ENCODE measurements around the gene MZF1.

Gene MZF1

GRCh38 chr19:58568453-58569130, 4.5 kb downstream of the MZF1 start:
- Histone ChIP-seq H3K27ac (ENCODE audit: low read length) (no peak overlapping the region), H3K9ac (ENCODE audit: low read depth, low read length) (no peak overlapping the region)

GRCh38 chr19:58566989-58567388, 6.1 kb downstream of the MZF1 start:
- Histone ChIP-seq H3K36me3 (ENCODE audit: insufficient read depth, low read depth, low read length) (peaks cover 29% of the 10 kb centered on the region), H3K4me3 (ENCODE audit: low read length) (no peak overlapping the region), H3K9me3 (ENCODE audit: insufficient read depth, low read depth, low read length) (no peaks in the 10 kb centered on the region), H3K4me1 (ENCODE audit: insufficient read depth, low read length) (0 out of 2 replicates have a peak, but pooled peaks cover 2% of the 10 kb centered on the region), H3K27me3 (ENCODE audit: insufficient read depth, low read length) (peaks cover 25% of the 10 kb centered on the region), H3K9ac (ENCODE audit: low read depth, low read length) (no peak overlapping the region), H3K27ac (ENCODE audit: low read length) (no peak overlapping the region)

More at GRCh38 chr19:58568453-58569130, 4.5 kb downstream of the MZF1 start:
- Histone ChIP-seq H3K4me1 (ENCODE audit: insufficient read depth, low read length) (peaks cover 4% of the 10 kb centered on the region; the same call in 1 of the 2 replicates), H3K36me3 (ENCODE audit: insufficient read depth, low read depth, low read length) (peaks cover 29% of the 10 kb centered on the region), H3K4me3 (ENCODE audit: low read length) (no peak overlapping the region), H3K9me3 (ENCODE audit: insufficient read depth, low read depth, low read length) (no peaks in the 10 kb centered on the region), H3K27me3 (ENCODE audit: insufficient read depth, low read length) (peaks cover 9% of the 10 kb centered on the region)

DNA sequence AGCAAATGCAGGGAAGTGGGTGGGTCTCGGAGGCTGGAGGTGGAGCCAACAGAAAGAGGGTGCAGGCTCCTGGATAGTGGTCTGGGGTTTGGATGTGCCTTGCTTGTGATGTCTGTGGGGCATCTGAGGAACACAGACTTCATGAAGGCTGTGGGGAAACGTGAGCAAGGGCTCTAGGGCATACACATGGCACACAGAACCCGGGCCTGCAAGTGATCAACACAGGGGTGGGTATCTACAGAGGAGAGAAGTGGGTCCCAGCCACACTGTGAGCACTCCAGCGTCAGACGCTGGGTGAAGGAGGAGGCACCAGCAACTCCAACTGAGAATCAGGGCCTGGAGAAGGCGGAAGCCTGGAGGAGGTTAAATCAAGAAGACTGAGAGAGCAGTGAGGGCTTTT, 9.3 kb downstream of the MZF1 start:
- H3K27ac ChIP-seq (ENCODE audit: low read length): no peak overlapping the region
- no peaks in the 10 kb centered on the region for H3K9me3 ChIP-seq (ENCODE audit: insufficient read depth, low read depth, low read length)
- H3K4me1 ChIP-seq (ENCODE audit: insufficient read depth, low read length): peaks cover 7% of the 10 kb centered on the region; the same call in 1 of the 2 replicates

DNA sequence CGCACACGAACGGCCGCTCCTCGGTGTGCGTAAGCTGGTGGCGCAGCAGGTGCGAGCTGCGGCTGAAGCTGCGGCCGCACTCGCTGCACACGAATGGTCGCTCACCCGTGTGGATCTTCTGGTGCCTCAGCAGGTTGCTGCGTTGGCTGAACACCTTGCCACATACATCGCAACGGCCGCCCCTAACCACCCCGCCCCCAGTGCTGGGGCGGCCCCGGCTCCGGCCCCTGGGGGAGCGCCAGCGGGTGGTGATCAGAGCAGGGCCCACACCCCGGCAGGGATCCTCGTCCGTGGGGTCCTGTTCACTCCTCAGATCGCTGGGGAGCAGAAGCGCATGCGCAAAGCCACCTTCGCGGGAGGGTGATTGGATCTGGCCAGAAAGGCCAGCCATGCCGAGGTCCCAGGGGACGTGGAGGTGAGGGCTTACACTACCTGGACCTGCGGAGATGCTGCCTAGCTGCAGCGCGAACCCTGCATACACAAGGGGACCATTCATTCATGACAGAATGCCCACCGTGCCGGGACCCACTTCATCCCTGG, 10.0 kb downstream of the MZF1 start:
- Histone ChIP-seq H3K36me3 (ENCODE audit: insufficient read depth, low read depth, low read length) (0 out of 2 replicates have a peak, but pooled peaks cover 7% of the 10 kb centered on the region), H3K27ac (ENCODE audit: low read length) (no peak overlapping the region), H3K4me1 (ENCODE audit: insufficient read depth, low read length) (peaks cover 7% of the 10 kb centered on the region; the same call in 1 of the 2 replicates), H3K9me3 (ENCODE audit: insufficient read depth, low read depth, low read length) (no peaks in the 10 kb centered on the region), H3K9ac (ENCODE audit: low read depth, low read length) (peak overlapping the region; percentile 21; the same call in 1 of the 2 replicates), H3K27me3 (ENCODE audit: insufficient read depth, low read length) (peaks cover 43% of the 10 kb centered on the region), H3K4me3 (ENCODE audit: low read length) (peak overlapping the region; percentile 42; the same call in 1 of the 2 replicates)

More for the DNA sequence above, 9.3 kb downstream of the MZF1 start:
- H3K4me3 ChIP-seq (ENCODE audit: low read length): no peak overlapping the region
- peaks cover 12% of the 10 kb centered on the region; the same call in 1 of the 2 replicates for H3K36me3 ChIP-seq (ENCODE audit: insufficient read depth, low read depth, low read length)
- H3K9ac ChIP-seq (ENCODE audit: low read depth, low read length): no peak overlapping the region
- peaks cover 43% of the 10 kb centered on the region for H3K27me3 ChIP-seq (ENCODE audit: insufficient read depth, low read length)

DNA sequence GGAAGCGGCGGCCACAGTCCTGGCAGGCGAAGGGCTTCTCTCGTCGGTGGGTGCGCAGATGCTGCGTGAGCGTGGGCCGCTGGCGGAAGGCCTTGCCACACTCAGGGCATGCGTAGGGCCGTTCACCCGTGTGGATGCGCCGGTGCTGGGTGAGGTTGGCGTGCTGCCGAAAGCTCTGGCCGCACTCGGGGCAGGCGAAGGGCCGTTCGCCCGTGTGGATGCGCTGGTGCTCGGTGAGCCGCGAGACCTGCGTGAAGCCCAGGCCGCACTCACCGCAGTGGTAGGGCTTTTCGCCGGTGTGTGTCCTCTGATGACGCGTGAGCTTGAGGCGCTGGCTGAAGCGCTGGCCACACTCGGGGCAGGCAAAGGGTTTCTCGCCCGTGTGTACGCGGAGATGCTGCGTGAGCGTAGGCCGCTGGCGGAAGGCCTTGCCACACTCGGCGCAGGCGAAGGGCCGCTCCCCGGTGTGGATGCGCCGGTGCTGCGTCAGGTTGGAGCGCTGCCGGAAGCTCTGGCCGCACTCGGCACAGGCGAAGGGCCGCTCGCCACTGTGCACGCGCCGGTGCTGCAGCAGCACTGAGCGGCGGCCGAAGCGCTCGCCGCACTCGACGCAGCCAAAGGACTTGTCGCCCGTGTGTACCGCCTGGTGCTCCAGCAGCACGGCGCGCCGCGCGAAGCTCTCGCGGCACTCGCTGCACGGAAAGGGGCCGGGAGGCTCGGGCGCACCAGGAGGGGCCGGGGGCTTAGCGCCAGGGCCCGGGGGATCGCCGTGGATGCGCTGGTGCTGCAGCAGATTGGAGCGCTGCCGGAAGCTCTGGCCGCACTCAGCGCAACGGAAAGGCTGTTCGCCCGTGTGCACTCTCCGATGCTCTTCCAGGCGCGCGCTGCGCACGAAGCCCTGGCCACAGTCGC, 10.8 kb downstream of the MZF1 start:
- Histone ChIP-seq H3K9me3 (ENCODE audit: insufficient read depth, low read depth, low read length) (no peaks in the 10 kb centered on the region), H3K4me1 (ENCODE audit: insufficient read depth, low read length) (peaks cover 7% of the 10 kb centered on the region; the same call in 1 of the 2 replicates), H3K4me3 (ENCODE audit: low read length) (peak overlapping the region; percentile 42; the same call in 1 of the 2 replicates), H3K27ac (ENCODE audit: low read length) (no peak overlapping the region), H3K27me3 (ENCODE audit: insufficient read depth, low read length) (peaks cover 43% of the 10 kb centered on the region), H3K36me3 (ENCODE audit: insufficient read depth, low read depth, low read length) (0 out of 2 replicates have a peak, but pooled peaks cover 7% of the 10 kb centered on the region), H3K9ac (ENCODE audit: low read depth, low read length) (peak overlapping the region; percentile 32; the same call in 1 of the 2 replicates)

- Histone ChIP-seq H3K27me3 (ENCODE audit: insufficient read depth, low read length) (peaks cover 43% of the 10 kb centered on the region), H3K4me3 (ENCODE audit: low read length) (no peak overlapping the region), H3K36me3 (ENCODE audit: insufficient read depth, low read depth, low read length) (peaks cover 8% of the 10 kb centered on the region), H3K9me3 (ENCODE audit: insufficient read depth, low read depth, low read length) (no peaks in the 10 kb centered on the region), H3K4me1 (ENCODE audit: insufficient read depth, low read length) (peaks cover 13% of the 10 kb centered on the region; the same call in 1 of the 2 replicates), H3K9ac (ENCODE audit: low read depth, low read length) (no peak overlapping the region), H3K27ac (ENCODE audit: low read length) (no peak overlapping the region)
Observed at GRCh38 chr19:58561373-58562121, 11.6 kb downstream of the MZF1 start.

DNA sequence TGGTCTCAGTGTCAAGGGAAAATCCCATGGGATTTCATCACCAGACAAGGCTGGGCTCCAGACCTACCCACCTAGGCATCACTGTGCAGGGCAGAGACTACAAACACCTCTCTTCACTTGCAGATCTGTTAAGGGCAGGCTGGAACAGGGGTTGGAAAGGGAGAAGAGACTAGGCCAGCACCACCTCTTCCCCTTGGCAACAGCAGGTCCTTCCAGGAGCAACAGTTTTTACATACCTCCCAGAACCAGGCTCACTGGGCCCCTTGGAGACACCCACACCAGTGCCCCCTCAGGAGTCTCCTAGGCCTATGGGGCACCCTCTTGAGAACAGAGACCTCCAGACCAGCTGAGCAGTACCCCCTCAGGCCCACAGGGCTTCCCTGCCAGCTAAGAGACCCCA, 12.2 kb downstream of the MZF1 start:
- Histone ChIP-seq H3K4me3 (ENCODE audit: low read length) (no peak overlapping the region), H3K36me3 (ENCODE audit: insufficient read depth, low read depth, low read length) (peaks cover 12% of the 10 kb centered on the region), H3K9ac (ENCODE audit: low read depth, low read length) (no peak overlapping the region), H3K27me3 (ENCODE audit: insufficient read depth, low read length) (peaks cover 43% of the 10 kb centered on the region), H3K27ac (ENCODE audit: low read length) (no peak overlapping the region), H3K9me3 (ENCODE audit: insufficient read depth, low read depth, low read length) (no peaks in the 10 kb centered on the region), H3K4me1 (ENCODE audit: insufficient read depth, low read length) (peaks cover 13% of the 10 kb centered on the region; the same call in 1 of the 2 replicates)

DNA sequence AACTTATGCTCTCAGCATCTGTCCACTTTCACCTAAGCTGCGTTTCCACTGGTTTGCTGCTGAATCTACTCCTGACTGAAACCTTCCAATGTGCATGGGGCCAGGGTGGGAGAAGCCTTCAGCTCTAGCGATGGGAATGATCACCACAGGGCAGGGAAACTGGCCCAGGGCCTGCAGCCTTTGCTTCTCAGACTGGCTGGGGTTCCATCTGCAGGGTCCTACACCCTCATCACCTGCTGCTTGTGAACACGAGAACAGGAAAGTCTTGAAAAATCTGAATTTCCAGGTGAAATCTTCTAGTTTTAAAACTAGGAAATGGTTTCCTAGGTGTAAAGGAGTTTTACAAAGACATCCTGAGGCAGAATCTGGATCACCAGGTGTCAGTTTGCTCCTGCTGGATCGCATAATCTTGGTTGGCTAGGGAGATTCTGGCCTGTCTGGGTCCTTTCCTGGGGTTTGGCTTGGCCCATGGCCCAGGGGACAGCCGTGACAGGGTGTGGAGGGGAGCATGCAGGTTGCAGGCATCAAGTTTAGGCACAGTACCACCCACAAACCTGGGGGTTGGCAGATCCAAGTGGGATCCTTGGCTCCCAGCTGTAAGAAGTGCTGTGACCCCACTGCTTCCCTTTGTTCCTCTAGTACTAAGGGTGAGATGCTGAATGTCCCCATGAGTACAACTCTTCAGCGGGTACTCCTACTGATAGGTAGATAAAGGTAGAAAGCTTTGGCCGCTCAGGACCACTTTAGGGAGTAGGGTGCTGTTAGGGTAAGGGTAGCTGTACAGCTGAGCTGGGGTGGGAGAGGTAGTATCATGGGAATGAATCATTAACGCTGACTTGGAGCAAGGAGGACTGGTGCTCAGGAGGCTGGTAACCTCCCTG, 12.9 kb downstream of the MZF1 start:
- H3K9me3 ChIP-seq (ENCODE audit: insufficient read depth, low read depth, low read length): no peaks in the 10 kb centered on the region
- peaks cover 43% of the 10 kb centered on the region for H3K27me3 ChIP-seq (ENCODE audit: insufficient read depth, low read length)
- H3K4me1 ChIP-seq (ENCODE audit: insufficient read depth, low read length): peaks cover 13% of the 10 kb centered on the region; the same call in 1 of the 2 replicates
- H3K9ac ChIP-seq (ENCODE audit: low read depth, low read length): peak overlapping the region; percentile 99; the same call in 1 of the 2 replicates
- peak overlapping the region; percentile 92 for H3K4me3 ChIP-seq (ENCODE audit: low read length)
- H3K36me3 ChIP-seq (ENCODE audit: insufficient read depth, low read depth, low read length): peaks cover 13% of the 10 kb centered on the region
- peak overlapping the region; percentile 98 for H3K27ac ChIP-seq (ENCODE audit: low read length)

GRCh38 chr19:58559275-58560006, 13.7 kb downstream of the MZF1 start:
- H3K9me3 ChIP-seq (ENCODE audit: insufficient read depth, low read depth, low read length): no peaks in the 10 kb centered on the region
- peak overlapping the region; percentile 98 for H3K27ac ChIP-seq (ENCODE audit: low read length)
- peaks cover 13% of the 10 kb centered on the region for H3K36me3 ChIP-seq (ENCODE audit: insufficient read depth, low read depth, low read length)
- peaks cover 41% of the 10 kb centered on the region for H3K27me3 ChIP-seq (ENCODE audit: insufficient read depth, low read length)
- H3K9ac ChIP-seq (ENCODE audit: low read depth, low read length): peak overlapping the region; percentile 99
- peaks cover 13% of the 10 kb centered on the region; the same call in 1 of the 2 replicates for H3K4me1 ChIP-seq (ENCODE audit: insufficient read depth, low read length)
- H3K4me3 ChIP-seq (ENCODE audit: low read length): peak overlapping the region; percentile 92

Data from iPS-20b (cell line).